Endometrial microvascular endothelial cells (primary cell): ENCODE results near the gene VAV2. TPM values are rescaled to one million over a fixed set of nuclear protein-coding genes. Genes with fewer than 3 reads are reported as not detected.
"Not testable (repeated sequence)": the region's sequence is repeated elsewhere in the genome, so short reads cannot be mapped to it uniquely, and the experiment has no call there.

Experiments
- in situ Hi-C: cut with HindIII; loops from 2 replicates; pipeline ENCODE4 v1.10.0; 2017; ENCODE audit warnings: low sequenced_read_pairs, low pct_unique_long_range_greater_than_20kb; ENCODE audit errors: inconsistent ontology term
- total RNA-seq: library from RNA; depleted of rRNA; stranded (reverse); fragments of >200 nt; gene quantifications from one replicate; pipeline ENCODE4 v1.2.3, GENCODE V29; 2015; ENCODE audit errors: inconsistent ontology term

VAV2 gene
- total RNA-seq, 1 donor from 2014 or later = 12.8 TPM

GRCh38 chr9:133916159-133916541, 76.0 kb downstream of the VAV2 start:
- in situ Hi-C loops = no loop called here

GRCh38 chr9:133915534-133916158, 76.5 kb downstream of the VAV2 start:
- in situ Hi-C loops = no loop called here

- in situ Hi-C loops = no loop called here
Measured at GRCh38 chr9:133914442-133915342, 77.4 kb downstream of the VAV2 start.

- in situ Hi-C loops = no loop called here
Measured at GRCh38 chr9:133913571-133914369, 78.4 kb downstream of the VAV2 start.

- in situ Hi-C loops = no loop called here
Measured at GRCh38 chr9:133910855-133911514, 81.1 kb downstream of the VAV2 start.

DNA sequence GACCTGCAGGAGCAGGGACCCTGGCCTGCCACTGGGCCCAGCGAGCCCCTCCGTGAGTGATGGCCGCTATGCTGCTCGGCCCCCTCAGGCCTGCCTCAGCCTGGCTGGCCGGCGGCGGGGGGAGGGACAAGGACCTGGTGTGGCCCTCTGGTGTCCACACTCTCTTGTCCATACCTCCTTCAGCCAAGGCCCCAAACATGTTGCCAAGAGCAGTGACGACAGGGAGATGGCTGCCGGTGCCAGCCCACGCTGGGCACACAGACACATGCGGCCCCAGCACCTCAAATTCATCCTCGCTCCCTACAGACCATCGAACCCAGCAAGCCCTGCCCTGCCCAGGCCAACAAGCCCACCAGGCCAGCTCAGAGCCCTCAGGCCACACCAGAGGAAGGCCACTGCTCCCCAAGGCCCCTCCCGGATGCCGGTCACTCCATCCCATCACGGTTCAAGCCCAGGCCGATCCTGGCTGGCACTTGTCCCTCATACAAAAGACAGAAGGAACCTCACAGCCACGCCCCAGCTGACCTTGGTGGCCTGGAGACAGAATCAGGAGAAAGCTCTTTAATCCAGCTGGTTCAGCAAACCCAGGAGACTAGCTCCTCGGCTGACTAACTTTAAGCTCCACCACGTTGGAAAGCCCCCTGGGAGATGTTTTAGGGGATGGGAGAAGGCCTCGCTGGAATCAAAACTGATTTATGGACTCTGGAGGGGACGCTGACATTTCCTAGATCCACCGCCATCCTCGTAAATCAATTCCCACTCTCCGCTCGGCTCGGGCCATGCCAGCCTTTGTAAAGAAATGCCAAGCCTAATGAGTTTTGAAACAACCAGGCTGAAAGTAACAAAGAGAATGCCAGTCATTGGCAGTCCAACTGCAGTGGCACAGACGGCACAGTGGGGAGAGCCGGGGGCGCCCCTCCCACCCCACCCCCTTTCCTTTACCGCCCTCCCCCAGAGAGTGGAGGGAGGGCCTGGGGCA, 84.9 kb downstream of the VAV2 start:
- in situ Hi-C loops = no loop called here

- in situ Hi-C loops = no loop called here
Measured at GRCh38 chr9:133906218-133906617, 85.9 kb downstream of the VAV2 start.

- in situ Hi-C loops = no loop called here
Measured at GRCh38 chr9:133905493-133905892, 86.6 kb downstream of the VAV2 start.

DNA sequence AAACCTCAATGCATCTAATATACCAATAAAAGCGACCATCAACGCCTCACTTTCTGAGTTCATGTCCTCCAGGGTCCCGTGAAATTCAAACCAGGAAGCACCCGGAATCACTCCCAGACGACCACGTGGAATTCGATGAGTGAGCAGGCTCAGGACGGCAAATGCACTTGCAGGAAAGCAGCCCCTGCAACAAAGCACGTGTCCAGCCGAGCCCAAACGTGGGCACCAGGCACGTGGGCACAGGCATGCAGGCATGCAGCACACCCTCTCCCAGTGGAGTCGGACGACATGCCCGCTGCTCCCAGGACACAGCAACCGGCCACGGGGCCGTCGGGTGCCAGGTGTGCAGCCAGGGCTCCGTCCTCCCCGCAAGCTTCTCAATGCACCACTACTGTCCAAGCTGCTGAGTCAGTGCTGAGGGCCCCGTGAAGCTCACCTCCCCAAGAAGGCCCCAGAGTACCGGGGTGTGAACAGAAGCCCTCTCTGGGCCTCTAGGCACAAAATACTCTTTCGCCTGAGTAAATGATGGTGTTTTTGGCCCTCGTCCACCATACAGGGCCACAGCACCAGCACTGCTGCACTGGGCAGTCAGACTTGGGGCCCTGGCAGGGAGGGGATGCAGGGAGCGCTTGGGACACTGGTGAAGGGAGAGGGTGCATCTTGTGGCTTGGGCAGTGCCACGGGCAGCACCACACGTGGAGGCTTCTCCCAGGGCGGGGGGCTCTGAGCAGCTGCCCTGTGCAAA, 87.6 kb downstream of the VAV2 start:
- in situ Hi-C loops = no loop called here

GRCh38 chr9:133901184-133901835, 90.8 kb downstream of the VAV2 start:
- in situ Hi-C loops = no loop called here

- in situ Hi-C loops = no loop called here
Measured at GRCh38 chr9:133897675-133898074, 94.4 kb downstream of the VAV2 start.

GRCh38 chr9:133896007-133896406, 96.1 kb downstream of the VAV2 start:
- in situ Hi-C loops = not testable (repeated sequence)

GRCh38 chr9:133895335-133895734, 96.8 kb downstream of the VAV2 start:
- in situ Hi-C loops = no loop called here

DNA sequence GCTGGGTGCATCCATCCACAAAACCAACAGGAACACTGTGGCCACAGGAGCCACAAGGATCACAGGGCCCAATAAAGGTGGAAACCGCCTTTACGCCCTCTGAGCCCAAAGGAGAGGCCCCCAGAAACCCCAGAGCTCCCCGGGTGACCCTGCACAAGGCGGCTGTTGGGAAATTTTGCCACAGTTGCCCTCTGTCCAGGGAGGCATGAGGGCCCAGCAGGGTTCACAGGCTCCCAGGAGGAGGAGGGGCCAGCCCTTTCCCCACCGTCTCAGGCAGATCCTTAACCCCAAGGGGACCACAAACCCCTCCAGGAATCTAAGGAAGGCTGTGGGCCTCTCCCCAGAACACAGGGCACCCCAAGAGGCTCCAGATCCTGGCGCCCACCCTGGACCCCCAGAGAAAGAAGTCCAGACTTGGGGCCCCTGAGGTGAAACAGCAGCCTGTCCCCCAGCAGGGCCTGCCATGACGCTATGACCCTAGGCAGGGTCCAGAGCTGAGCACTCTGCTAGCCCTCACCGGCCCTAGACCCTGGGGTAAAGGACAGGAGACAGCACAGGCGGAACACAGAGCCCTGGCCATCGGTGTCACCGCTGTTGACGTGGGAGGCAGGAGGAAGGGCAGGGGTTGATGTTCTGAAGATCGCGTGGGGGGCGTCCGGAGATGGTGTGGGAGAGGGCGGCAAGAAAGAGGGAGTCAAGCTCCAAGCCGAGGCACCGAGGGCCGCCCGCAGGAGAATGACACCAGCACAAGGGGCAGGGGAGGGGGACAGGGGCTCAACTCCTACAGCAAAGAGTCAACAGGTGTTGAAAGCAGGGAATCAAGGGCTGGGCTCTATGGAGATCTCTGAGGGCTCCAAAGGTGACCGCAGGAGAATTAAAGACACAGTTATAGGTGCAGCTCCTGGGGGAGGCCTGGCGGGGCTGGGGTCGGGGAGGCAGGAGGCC, 97.5 kb downstream of the VAV2 start:
- in situ Hi-C loops = no loop called here

- in situ Hi-C loops = no loop called here
Measured at GRCh38 chr9:133893191-133893994, 98.7 kb downstream of the VAV2 start.
